Measurements from ENCODE around the gene MYO18A.

- TF ChIP-seq CTCF (IDR thresholded peaks at IDR 0.05) (no peak), POLR2A (IDR thresholded peaks at IDR 0.05) (peak in 2 of 3 donors; percentile 8 to 21)
Observed at GRCh38 chr17:29155227-29155965, 24.8 kb downstream of the MYO18A start.
